Sigmoid colon (tissue), 7 donors: Measurements from ENCODE around the gene ATF7. TPM values are rescaled to one million over a fixed set of nuclear protein-coding genes. Genes with fewer than 3 reads are reported as not detected.

ENCODE experiments used
- DNase-seq: peaks from one replicate; pipeline ENCODE4 v3.0.0-alpha.2; 2019
- H3K27ac ChIP-seq, 4 donors: fragments of 200-600 bp; sonication (generic); one replicate each; pipeline ENCODE4 v1.5.1; 2016 to 2019; ENCODE audit warnings: mild to moderate bottlenecking in 1 of 4
- H3K27me3 ChIP-seq, 3 donors: fragments of 200-600 bp; sonication (generic); one replicate each; pipeline ENCODE4 v1.5.1; 2019; ENCODE audit warnings: mild to moderate bottlenecking in 1 of 3
- H3K36me3 ChIP-seq, 4 donors: fragments of 200-600 bp; sonication (generic); one replicate each; pipeline ENCODE4 v1.5.1; 2016 to 2019
- H3K4me1 ChIP-seq, 4 donors: fragments of 200-600 bp; sonication (generic); one replicate each; pipeline ENCODE4 v1.5.1; 2017 to 2019
- H3K4me3 ChIP-seq, 4 donors: fragments of 200-600 bp; sonication (generic); one replicate each; pipeline ENCODE4 v1.5.1; 2017 to 2019; ENCODE audit warnings: mild to moderate bottlenecking in 2 of 4, moderate library complexity in 1 of 4
- H3K9me3 ChIP-seq, 4 donors: fragments of 200-600 bp in 3 of 4; sonication (generic) in 3 of 4; one replicate each; pipeline versions ENCODE4 v1.5.1 to v1.6.1; 2013 to 2019
- EP300 ChIP-seq, 4 donors: sonication (generic); formaldehyde crosslinking; IDR thresholded peaks; one replicate each; pipeline ENCODE4 v1.6.1; 2017; ENCODE audit warnings: antibody characterized with exemption in 4 of 4
- POLR2A ChIP-seq, 2 donors: fragments of 450-650 bp; IDR thresholded peaks; one replicate each; pipeline ENCODE4 v1.6.1; 2016; ENCODE audit warnings: antibody characterized with exemption in 2 of 2, mild to moderate bottlenecking in 2 of 2, moderate library complexity in 2 of 2
- POLR2AphosphoS5 ChIP-seq, 4 donors: sonication (generic); formaldehyde crosslinking; IDR thresholded peaks; one replicate each; pipeline ENCODE4 v1.6.1; 2017; ENCODE audit warnings: antibody characterized with exemption in 4 of 4
- WGBS, 2 donors: extraction: QIAGEN DNeasy Blood & Tissue Kit; methylation state at CpG; one replicate each; pipeline ENCODE4 v1.1.7; 2013; 5-methylcytosine and 5-hydroxymethylcytosine counted together
- intact Hi-C: fragments of 100-400 bp; cut with DNase I; formaldehyde crosslinking; loops from one replicate; pipeline ENCODE4 v1.15.1; 2023
- polyA plus RNA-seq, 3 donors: library from polyadenylated mRNA; stranded (reverse); fragments of 200-250 nt; gene quantifications; one replicate each; pipeline ENCODE4 v1.2.3, GENCODE V29; 2013
- total RNA-seq, 4 donors: library from RNA; depleted of rRNA; stranded (reverse); fragments of >200 nt; gene quantifications; one replicate each; pipeline ENCODE4 v1.1.0, GENCODE V29; 2016
- TF ChIP-seq, protein P1 (sequence below), 4 experiments: fragments of 450-650 bp in 3 of 4; fragments of 200-600 bp in 1 of 4; IDR thresholded peaks; one replicate each; pipeline ENCODE4 v1.5.1; 2016 to 2019; ENCODE audit warnings: antibody characterized with exemption in 4 of 4, mild to moderate bottlenecking in 3 of 4, moderate library complexity in 2 of 4
- donor health status: healthy with polysubstance abuse.
- donor health status: Bipolar disorder and iron deficiency.
- donor health status: healthy.

ATF7 gene
- total and polyA plus RNA-seq, 7 donors, result 20.2 to 36.0 (median 22.0) TPM

DNA sequence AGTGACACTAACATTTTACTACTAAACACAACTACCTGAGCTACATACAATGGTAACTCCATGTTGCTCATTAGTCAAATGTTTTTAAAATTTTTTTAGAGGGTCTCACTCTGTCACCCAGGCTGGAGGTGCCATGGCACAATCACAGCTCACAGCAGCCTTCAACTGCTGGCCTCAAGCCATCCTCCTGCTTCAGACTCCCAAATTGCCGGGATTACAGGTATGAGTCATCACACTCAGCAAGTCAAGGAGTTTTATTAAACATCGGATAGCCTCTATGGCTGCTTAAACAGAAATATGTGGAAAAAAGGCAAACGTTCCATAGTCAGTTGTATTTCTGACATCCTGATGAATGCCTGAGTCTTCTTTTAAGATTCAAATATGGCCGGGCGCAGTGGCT, 107.8 kb downstream of the ATF7 start:
- H3K9me3 ChIP-seq, result no peaks in the 10 kb centered on the region
- intact Hi-C loops, result no loop called here
- no peaks in the 10 kb centered on the region for H3K4me1 ChIP-seq
- DNase-seq, result no peak
- TF ChIP-seq POLR2AphosphoS5 (IDR thresholded peaks at IDR 0.05) (no peak), POLR2A (IDR thresholded peaks at IDR 0.05) (no peak), EP300 (IDR thresholded peaks at IDR 0.05) (no peak)
- TF ChIP-seq, protein P1, sequence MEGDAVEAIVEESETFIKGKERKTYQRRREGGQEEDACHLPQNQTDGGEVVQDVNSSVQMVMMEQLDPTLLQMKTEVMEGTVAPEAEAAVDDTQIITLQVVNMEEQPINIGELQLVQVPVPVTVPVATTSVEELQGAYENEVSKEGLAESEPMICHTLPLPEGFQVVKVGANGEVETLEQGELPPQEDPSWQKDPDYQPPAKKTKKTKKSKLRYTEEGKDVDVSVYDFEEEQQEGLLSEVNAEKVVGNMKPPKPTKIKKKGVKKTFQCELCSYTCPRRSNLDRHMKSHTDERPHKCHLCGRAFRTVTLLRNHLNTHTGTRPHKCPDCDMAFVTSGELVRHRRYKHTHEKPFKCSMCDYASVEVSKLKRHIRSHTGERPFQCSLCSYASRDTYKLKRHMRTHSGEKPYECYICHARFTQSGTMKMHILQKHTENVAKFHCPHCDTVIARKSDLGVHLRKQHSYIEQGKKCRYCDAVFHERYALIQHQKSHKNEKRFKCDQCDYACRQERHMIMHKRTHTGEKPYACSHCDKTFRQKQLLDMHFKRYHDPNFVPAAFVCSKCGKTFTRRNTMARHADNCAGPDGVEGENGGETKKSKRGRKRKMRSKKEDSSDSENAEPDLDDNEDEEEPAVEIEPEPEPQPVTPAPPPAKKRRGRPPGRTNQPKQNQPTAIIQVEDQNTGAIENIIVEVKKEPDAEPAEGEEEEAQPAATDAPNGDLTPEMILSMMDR (IDR thresholded peaks at IDR 0.05), result no peak
- no peak overlapping the region for H3K27ac ChIP-seq
- no peaks in the 10 kb centered on the region for H3K27me3 ChIP-seq
- WGBS, 2 donors, result 71 to 87% methylated on average over 5 of the region's 5 CpGs
- H3K36me3 ChIP-seq, result peaks cover 22 to 100% (median 75%) of the 10 kb centered on the region in 4 donors
- H3K4me3 ChIP-seq, result no peak overlapping the region

DNA sequence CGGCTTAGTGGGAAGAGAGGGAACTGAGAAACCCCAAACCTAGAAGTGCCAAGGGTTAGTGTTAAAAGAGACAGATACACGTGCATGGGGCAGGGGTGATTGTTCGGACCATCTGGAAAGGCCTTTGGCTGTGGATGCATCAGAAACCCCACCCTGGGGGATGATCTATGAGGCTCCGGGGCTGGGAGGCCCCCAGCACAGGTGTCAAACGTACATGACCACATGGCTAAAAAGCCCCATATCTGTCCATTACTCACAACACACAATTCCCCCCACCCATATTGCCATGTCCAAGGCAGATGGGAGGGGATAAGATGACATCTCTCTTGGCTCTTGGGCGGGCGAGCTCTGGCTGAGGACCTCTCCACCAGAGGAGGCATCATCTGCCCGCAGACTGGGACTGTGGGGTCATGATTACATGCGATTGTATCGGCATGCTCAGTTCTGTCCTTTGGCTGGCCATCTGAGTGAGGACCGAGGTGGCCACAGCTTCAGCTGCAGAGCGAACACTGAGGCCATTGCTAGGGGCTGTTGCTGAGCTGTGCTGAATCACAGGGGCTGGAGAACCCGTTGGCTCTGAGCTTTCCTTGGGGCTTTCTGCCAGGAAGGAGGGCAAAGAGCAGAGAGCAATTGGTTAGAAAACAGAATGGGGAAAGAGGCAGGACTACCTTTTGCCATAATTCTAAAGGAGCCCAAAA, 109.3 kb downstream of the ATF7 start:
- intact Hi-C loops, result no loop called here
- Histone ChIP-seq H3K4me3 (no peak overlapping the region), H3K27ac (no peak overlapping the region), H3K36me3 (peaks cover 9 to 98% (median 71%) of the 10 kb centered on the region in 4 donors), H3K4me1 (no peaks in the 10 kb centered on the region), H3K27me3 (no peaks in the 10 kb centered on the region), H3K9me3 (no peaks in the 10 kb centered on the region)
- DNase-seq, result no peak
- TF ChIP-seq, protein P1 (IDR thresholded peaks at IDR 0.05), result no peak
- no peak for TF ChIP-seq EP300 (IDR thresholded peaks at IDR 0.05)
- TF ChIP-seq POLR2AphosphoS5 (IDR thresholded peaks at IDR 0.05), result no peak
- TF ChIP-seq POLR2A (IDR thresholded peaks at IDR 0.05), result no peak
- 89 to 91% methylated on average over 13 of the region's 13 CpGs for WGBS, 2 donors

DNA sequence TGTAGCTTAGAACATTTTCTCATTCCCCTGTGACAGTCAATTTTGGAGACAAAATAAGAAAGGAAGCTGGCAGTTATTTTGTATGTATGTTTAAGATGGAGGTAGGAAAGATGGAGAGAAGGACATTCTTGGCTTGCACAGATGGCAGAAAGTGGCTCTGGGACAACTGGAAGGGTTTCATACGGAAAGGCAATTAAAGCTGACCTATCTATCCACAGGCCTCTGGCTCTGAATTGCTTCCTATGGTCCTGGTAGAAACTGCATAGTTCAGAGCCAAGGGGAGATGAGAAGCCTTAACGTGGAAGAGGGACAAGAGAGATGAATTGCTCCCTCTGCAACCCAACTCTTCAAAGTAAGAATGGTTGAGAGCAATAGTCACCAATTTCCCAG, 110.9 kb downstream of the ATF7 start:
- Histone ChIP-seq H3K4me1 (no peaks in the 10 kb centered on the region), H3K4me3 (no peak overlapping the region), H3K27me3 (no peaks in the 10 kb centered on the region), H3K9me3 (no peaks in the 10 kb centered on the region), H3K27ac (no peak overlapping the region), H3K36me3 (peaks cover 13 to 98% (median 61%) of the 10 kb centered on the region in 4 donors)
- TF ChIP-seq POLR2A (IDR thresholded peaks at IDR 0.05) (no peak), EP300 (IDR thresholded peaks at IDR 0.05) (no peak), POLR2AphosphoS5 (IDR thresholded peaks at IDR 0.05) (no peak)
- TF ChIP-seq, protein P1 (IDR thresholded peaks at IDR 0.05), result no peak
- no peak for DNase-seq
- intact Hi-C loops, result no loop called here
- WGBS, 2 donors, result 81 to 88% methylated on average over 2 of the region's 2 CpGs

DNA sequence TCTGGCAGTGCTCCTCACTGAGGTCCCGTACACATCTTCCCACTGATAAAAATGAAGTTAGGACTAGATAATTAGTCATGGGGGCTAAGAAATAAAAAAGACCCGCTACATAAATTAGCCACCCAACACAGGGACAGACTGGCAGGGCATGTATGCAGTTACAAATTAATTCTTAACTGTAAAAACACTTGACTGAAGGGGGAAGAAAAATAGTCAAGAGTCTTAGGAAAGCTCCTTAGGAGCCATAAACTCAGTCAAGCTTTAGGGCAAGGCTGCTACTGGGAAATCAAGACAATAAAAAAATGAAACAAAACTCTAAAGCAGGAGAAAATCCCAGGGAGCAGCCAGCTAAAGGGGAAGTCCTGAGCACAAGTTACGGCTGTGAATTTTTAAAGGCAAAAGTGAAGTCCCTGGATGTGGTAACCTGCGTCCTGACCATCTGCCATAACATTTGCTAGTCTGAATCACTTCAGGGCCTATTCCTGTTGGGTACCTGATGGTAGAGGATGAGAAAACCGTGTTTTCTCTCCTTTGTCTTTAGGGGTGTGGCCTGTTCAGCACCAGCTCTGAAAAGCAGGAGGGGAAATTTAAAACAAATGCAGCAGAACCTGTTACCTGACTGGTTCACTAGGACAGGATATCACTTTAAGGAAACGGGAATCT, 111.4 kb downstream of the ATF7 start:
- DNase-seq, result no peak
- intact Hi-C loops, result no loop called here
- no peaks in the 10 kb centered on the region for H3K4me1 ChIP-seq
- H3K27me3 ChIP-seq, result no peaks in the 10 kb centered on the region
- no peak overlapping the region for H3K27ac ChIP-seq
- peaks cover 13 to 98% (median 58%) of the 10 kb centered on the region in 4 donors for H3K36me3 ChIP-seq
- 78 to 86% methylated on average over 6 of the region's 6 CpGs for WGBS, 2 donors
- no peak overlapping the region for H3K4me3 ChIP-seq
- H3K9me3 ChIP-seq, result no peaks in the 10 kb centered on the region
- TF ChIP-seq EP300 (IDR thresholded peaks at IDR 0.05), result no peak
- TF ChIP-seq POLR2A (IDR thresholded peaks at IDR 0.05), result no peak
- no peak for TF ChIP-seq POLR2AphosphoS5 (IDR thresholded peaks at IDR 0.05)
- TF ChIP-seq, protein P1 (IDR thresholded peaks at IDR 0.05), result no peak
